GM10266 (cell line): ENCODE measurements around the gene IL4R.

Experiments
- DNase-seq: peaks from one replicate; pipeline ENCODE4 v3.0.0; 2012; ENCODE audit errors: extremely low spot score
- TF ChIP-seq, protein P1 (sequence below): IDR thresholded peaks from 2 replicates; pipeline ENCODE4 v1.5.1; 2012; ENCODE audit warnings: mild to moderate bottlenecking, low read depth; ENCODE audit not compliant: control insufficient read depth, insufficient read depth; ENCODE audit errors: missing control alignments

The IL4R gene

GRCh38 chr16:27350006-27350405, 36.2 kb downstream of the IL4R start:
- DNase-seq: no peak
- TF ChIP-seq, protein P1, sequence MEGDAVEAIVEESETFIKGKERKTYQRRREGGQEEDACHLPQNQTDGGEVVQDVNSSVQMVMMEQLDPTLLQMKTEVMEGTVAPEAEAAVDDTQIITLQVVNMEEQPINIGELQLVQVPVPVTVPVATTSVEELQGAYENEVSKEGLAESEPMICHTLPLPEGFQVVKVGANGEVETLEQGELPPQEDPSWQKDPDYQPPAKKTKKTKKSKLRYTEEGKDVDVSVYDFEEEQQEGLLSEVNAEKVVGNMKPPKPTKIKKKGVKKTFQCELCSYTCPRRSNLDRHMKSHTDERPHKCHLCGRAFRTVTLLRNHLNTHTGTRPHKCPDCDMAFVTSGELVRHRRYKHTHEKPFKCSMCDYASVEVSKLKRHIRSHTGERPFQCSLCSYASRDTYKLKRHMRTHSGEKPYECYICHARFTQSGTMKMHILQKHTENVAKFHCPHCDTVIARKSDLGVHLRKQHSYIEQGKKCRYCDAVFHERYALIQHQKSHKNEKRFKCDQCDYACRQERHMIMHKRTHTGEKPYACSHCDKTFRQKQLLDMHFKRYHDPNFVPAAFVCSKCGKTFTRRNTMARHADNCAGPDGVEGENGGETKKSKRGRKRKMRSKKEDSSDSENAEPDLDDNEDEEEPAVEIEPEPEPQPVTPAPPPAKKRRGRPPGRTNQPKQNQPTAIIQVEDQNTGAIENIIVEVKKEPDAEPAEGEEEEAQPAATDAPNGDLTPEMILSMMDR: no peak

- TF ChIP-seq, protein P1: no peak
- DNase-seq: no peak
Observed at GRCh38 chr16:27351989-27352388, 38.2 kb downstream of the IL4R start.

DNA sequence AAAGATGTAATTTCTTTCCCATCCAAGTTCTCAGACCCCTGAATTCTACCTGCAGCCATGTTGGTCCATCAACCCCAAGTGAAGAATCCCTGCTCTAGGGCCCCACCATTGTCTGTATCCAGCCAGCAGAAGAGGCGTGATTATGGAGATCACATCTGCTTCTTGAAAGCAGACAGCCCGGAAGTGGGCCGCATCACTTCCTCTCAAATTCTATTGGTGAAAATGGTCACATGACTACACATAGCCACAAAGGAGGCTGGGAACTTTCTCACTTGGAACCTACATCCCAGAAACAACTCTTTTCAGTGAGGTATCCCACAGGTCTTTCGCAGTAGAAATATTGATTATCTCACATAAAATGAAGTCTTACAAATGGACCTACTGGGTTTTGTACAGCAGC, 40.1 kb downstream of the IL4R start:
- TF ChIP-seq, protein P1: no peak
- DNase-seq: no peak

GRCh38 chr16:27355610-27356009, 41.8 kb downstream of the IL4R start:
- TF ChIP-seq, protein P1: peak; percentile 31
- no peak for DNase-seq

DNA sequence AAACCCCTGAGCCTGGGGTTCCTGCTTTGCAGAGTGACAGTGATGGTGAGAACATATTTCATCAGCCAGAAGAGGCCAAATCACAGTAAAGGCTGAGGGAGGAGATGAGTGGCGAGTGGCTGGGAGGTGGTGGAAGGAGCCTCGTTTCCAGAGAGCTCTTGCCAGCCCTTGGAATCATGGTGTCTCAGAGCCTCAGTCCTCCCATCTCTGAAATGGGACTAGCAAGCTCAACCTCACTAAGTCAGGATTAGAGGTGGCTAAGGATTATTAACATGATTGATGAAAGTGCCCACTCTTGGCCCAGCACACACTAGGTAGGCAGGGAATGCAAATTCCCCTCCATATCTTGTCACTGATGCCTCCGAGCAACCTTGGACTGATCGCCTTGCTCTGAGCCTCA, 43.0 kb downstream of the IL4R start:
- no peak for DNase-seq
- TF ChIP-seq, protein P1: no peak

DNA sequence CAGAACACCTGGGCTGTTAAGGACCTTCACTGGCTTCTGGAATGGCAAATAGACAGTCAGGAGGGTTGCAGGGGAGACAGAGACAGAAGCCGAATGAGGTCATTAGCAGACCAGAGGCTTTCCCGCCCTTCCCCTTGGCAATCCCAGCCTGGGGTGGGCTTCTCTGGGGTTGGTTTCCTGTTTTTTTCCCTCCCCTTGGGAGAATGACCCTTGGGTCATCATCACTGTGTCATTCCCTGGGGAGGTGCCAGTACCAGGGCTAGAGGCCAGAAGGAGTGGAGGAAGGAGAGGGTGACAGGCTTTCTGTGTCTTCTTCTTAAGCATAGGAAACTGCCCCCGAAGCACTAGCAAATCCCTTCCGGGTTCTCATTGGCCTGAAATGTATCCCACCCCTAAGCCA, 45.3 kb downstream of the IL4R start:
- no peak for DNase-seq
- TF ChIP-seq, protein P1: no peak

DNA sequence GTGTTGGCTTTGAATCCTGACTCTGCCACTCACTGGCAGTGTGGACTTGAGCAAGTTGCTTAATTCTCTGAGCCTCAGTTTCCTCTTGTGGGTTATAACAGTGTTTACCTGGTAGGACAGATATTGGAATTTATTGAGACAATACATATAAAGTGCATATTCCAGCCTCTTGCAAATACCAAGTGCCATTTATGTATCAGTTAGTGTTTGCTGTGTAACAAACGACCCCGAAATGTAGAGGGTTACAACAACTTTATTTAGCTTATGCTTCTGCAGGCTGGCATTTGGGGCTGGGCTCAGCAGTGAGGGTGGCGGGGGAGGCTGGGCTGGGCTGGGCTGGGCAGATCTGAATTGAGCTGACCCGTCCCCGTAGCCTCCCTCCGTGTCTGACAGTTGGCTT, 45.8 kb downstream of the IL4R start:
- DNase-seq: no peak
- TF ChIP-seq, protein P1: no peak
